ENCODE measurements around the gene CHRNG.
"Not testable (repeated sequence)": the region's sequence is repeated elsewhere in the genome, so short reads cannot be mapped to it uniquely, and the experiment has no call there.

The CHRNG gene

DNA sequence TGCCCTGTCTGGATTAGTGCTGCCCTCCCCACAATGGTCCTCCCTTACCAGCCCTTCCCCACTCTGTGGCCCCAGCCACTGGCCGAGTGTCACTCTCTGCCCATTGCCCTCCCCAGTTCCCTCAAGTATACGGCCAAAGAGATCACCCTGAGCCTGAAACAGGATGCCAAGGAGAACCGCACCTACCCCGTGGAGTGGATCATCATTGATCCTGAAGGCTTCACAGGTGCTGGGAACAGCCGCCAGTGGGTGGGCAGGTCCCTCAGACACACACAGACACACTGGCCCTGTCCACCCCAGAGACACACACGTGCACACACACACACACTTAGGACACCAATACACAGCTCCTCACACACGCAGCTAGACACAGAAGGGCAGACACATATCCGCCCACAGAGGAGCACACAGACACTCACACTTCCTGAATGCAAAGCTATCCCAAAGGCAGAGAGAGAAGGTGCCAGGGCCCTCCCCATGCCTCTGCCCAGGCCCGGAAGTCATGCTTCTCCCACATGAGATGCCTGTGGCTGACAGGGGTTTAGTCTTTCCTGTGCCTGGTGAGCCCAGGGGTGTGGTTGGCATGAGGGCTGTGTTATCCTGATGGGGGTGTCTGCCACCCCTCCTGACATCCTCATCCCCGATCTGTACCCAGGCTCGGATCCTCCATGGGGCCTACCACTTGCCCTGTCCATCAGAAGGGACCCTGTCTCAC is 10.6 kb upstream of the CHRNG start:
- no peak for DNase-seq (ENCODE audit: low spot score)

DNA sequence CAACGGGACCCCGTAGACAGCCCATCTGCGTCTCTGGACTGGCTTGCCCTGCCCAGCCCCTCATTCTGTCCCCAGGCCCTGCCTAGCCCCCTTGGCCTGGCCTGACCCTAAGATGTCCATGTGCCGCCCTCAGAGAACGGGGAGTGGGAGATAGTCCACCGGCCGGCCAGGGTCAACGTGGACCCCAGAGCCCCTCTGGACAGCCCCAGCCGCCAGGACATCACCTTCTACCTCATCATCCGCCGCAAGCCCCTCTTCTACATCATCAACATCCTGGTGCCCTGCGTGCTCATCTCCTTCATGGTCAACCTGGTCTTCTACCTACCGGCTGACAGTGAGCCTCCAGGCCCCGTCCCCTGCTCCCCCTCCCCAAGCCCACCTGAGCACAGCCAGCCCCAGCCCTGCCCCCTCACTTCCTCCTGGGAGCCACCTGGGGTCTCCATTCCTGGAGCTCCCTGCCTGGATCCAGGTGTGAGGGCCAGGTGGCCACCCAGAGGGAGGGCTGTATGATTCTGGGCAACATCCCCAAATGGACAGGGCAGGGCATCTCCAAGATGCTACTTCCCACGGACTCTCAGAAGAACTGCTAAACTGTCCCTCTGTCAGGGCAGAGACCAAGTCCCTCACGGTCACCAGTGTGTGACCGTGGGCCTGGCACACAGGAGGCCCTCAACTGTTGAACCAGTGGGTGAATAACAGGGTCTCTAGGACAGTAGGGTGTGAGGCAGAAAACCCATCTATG is 9.5 kb upstream of the CHRNG start:
- DNase-seq (ENCODE audit: low spot score) = no peak

DNA sequence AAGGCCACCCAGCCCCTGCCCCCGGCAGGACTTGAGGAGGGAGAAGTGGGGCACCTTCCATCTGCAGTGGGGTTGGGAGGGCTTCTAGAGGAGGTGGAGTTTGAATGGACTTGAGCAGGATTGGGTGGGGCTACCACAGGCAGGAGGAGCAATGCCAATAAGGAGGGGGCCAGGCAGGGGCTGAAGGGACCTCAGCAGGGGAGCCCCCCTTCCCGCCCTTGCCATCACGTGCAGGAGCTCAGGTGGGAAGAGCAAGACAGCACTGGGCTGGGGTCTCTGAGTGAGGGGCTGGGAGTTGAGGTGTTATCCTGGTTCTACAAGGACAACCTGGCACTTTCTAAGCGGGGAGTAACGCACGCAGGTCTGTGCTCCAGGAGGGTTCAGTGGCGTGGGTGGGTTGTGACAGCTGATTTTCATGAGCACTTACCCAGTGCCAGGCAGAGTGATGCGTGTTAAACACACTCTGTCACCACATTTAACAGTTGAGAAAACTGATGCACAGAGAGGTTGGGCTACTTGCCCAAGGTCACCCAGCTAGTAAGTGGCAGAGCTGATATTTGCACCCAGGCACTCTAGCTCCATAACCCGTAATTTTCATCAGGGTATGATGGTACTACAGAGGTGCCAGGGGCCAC is 8.7 kb upstream of the CHRNG start:
- no peak for DNase-seq (ENCODE audit: low spot score)

DNA sequence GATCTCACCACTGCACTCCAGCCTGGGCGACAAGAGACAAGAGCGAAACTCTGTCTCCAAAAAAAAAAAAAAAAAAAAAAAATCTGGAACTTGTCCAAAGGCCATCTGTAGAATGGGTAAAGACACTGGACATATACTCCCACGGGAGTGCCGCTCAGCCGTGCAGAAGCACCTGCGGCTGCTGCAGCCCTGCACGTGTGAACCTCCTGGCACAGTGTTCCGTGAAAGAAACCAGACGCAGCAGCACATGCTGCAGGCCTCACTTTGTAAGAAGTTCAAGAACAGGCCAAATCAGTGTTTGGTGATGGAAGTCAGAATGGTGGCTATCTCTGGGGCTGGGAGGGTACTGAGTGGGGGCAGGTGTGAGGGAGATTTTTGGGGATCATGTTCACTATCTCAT is 7.1 kb upstream of the CHRNG start:
- no peak for DNase-seq (ENCODE audit: low spot score)

DNA sequence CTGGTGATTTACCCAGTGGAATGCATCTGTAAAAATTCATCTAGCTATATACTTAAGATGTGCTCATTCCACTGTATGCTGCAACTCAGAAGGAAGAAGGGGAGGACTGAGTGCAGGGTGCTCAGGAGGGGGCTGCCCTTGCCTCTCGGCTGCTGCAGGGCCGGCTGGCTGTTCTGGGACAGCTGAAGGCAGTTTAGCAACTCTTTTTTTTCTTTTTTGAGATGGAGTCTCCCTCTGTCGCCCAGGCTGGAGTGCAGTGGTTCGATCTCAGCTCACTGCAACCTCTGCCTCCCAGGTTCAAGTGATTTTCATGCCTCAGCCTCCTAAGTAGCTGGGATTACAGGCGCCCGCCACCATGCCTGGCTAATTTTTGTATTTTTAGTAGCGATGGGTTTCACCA is 6.7 kb upstream of the CHRNG start:
- not testable (repeated sequence) for DNase-seq (ENCODE audit: low spot score)

GRCh38 chr2:232533944-232534710 is 5.4 kb upstream of the CHRNG start:
- DNase-seq (ENCODE audit: low spot score) = no peak

- DNase-seq (ENCODE audit: low spot score) = no peak
These were observed 4.4 kb upstream of the CHRNG start for GRCh38 chr2:232534940-232535651.

DNA sequence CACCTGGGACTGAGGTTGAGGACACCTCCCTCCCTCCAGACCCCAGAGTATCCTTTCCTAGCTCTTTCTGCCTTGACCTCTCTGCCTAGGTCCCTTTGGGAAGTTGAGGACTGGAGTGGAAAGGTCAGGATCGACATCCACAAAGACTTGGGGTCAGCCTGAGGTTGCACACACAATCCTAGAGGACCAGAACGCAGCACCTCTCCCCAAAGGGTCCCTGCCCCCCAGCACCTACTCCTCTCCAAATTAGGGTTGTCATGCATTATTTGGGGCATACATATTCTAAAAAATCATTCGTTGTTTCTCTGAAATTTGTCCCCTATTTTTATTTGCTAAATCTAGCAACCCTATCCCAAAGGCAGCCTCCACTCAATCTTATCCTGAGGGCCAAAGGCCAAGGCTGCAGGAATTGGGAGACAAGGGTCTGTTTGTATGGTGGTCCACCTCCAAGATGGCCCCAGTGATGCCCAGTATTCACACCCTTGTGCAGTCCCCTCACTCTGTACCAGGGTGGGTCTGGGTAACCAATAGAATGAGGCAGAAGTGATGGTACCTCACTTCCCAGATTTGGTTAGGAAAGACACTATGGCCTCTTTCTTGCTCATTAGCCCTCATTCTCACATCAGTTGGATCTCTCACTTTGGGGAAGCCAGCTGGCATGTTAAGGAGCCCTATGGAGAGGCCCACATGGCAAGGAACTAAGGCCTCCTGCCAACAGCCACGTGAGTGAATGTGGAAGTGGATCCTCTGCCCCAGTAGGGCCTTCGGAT is 3.5 kb upstream of the CHRNG start:
- DNase-seq (ENCODE audit: low spot score) = no peak

DNA sequence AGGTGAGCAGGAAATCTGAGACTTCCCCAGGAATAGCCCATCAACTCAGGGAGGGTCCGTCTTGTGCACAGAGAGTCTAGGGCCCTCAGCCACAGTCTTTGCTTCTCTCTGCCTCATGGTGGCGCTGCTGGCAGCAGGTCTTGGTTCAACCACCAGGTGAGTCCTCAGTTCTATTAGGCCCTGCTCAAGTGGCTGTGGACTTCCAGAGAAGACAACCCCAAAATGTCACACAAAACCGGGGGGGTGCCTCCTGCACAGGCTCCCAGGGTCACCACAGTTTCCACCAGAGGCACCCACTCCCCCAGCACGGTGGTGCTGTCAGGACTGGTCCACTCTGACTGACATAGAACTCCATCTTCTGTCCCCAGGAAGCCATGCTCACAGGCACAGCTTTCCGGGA is 2.4 kb upstream of the CHRNG start:
- peak; percentile 80 for DNase-seq (ENCODE audit: low spot score)

GRCh38 chr2:232537499-232537898 is 2.0 kb upstream of the CHRNG start:
- no peak for DNase-seq (ENCODE audit: low spot score)

GRCh38 chr2:232538671-232539070 is 821 bp upstream of the CHRNG start:
- no peak for DNase-seq (ENCODE audit: low spot score)

- no peak for DNase-seq (ENCODE audit: low spot score)
These were observed 1.0 kb downstream of the CHRNG start for GRCh38 chr2:232540441-232541041.

GRCh38 chr2:232541195-232541960 is 1.9 kb downstream of the CHRNG start:
- no peak for DNase-seq (ENCODE audit: low spot score)

DNA sequence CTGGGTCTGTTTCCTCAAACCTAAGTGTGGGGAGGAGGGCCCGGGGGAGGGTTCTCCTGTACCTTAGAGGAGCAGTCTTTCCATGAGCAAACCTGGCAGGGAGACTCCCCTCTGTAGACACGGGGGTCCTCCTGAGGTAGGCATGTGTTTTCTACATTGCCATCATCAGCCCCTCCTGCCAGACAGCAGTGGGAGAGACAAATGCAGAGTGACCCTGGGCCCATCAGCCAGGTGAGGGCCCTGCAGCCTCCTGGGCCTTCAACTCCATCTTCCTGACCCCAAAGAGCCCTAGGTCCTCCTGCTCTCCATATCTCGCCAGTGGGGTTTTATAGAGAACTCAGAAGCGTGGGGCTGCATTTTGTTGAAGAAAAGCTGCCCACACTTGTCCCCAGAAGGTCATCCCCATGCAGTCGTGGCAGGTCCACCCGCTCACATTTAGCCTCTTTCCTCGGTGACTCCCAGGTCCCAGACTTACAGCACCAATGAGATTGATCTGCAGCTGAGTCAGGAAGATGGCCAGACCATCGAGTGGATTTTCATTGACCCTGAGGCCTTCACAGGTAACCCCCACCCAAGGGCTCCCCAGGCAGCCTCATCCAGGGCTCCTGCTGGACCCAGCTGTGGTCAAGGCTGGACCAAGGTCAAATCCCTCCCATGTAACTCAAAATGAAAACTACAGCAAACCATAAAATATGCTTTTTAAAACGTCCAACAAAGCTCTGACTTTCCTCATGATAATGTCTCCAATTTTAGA is 2.6 kb downstream of the CHRNG start:
- no peak for DNase-seq (ENCODE audit: low spot score)

DNA sequence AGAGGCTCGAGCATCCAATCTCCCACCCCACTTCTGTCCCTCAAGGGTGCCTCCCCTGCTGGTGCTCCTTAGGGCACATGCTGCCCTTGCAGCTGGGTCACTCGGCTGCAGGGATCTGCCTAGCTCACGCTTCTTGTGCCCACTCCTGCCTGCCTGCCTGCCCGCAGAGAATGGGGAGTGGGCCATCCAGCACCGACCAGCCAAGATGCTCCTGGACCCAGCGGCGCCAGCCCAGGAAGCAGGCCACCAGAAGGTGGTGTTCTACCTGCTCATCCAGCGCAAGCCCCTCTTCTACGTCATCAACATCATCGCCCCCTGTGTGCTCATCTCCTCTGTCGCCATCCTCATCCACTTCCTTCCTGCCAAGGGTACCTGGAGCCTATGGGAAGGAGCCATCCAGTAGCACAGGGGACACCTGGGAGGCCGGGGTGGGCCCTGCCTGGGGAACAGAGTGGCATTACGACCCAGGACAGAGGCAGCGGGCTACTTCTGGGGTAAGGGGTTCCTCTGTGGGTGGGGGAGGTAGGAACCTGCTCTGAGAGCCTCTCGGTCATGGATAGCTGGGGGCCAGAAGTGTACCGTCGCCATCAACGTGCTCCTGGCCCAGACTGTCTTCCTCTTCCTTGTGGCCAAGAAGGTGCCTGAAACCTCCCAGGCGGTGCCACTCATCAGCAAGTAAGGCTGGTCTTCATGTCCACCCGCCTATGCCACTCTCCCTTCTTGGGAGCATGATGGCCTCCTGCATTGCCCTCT is 3.4 kb downstream of the CHRNG start:
- DNase-seq (ENCODE audit: low spot score) = no peak

GRCh38 chr2:232543491-232543890 is 4.0 kb downstream of the CHRNG start:
- DNase-seq (ENCODE audit: low spot score) = no peak

DNA sequence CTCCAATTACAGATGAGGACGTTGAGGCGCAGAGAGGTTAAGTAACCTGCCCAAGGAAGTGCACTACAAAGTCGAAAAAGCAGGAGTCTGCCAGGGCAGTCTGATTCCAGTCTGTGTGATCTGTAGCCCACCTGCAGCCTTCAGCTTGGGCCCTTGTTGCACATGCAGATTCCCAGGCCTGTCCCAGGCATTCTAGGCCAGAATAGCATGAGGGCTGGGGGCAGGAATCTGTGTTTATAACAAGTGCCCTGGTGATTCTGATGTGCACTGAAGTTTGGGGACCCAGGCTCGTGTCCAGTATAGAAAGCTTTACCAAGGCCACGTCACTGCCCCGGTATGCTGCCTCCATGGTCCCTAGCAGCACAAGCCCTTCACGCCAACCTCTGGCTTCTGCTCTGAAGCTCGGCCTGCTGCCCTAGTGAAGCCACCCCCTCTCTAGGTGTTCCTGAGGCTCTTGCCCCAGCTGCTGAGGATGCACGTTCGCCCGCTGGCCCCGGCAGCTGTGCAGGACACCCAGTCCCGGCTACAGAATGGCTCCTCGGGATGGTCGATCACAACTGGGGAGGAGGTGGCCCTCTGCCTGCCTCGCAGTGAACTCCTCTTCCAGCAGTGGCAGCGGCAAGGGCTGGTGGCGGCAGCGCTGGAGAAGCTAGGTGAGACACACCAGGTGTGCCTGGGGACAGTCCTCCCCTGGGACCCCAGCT is 4.6 kb downstream of the CHRNG start:
- DNase-seq (ENCODE audit: low spot score) = no peak

GRCh38 chr2:232544674-232545073 is 5.2 kb downstream of the CHRNG start:
- no peak for DNase-seq (ENCODE audit: low spot score)

All from HuH-7 (cell line).